CD4-positive, alpha-beta T cell (primary cell): ENCODE results near the gene PCDHB14. TPM values are rescaled to one million over a fixed set of nuclear protein-coding genes. Genes with fewer than 3 reads are reported as not detected.
"Not testable (repeated sequence)": the region's sequence is repeated elsewhere in the genome, so short reads cannot be mapped to it uniquely, and the experiment has no call there.

Experiments used
- ATAC-seq: fragments of 200-7000 bp; cut with Tn5 transposase; one replicate; pipeline ENCODE4 v1.10.0; 2022; ENCODE audit warnings: mild to moderate bottlenecking; ENCODE audit not compliant: poor library complexity
- CTCF ChIA-PET: fragments of 350-600 bp; sonication (Branson Sonifier 250); formaldehyde crosslinking; loops from one replicate; lab custom pipeline; 2021; ENCODE audit warnings: antibody characterized with exemption, inconsistent platforms; lab: Charles Lee
- POLR2A ChIA-PET: fragments of 350-600 bp; sonication (Branson Sonifier 250); formaldehyde crosslinking; loops from one replicate; lab custom pipeline; 2021; ENCODE audit warnings: antibody characterized with exemption, inconsistent platforms; lab: Charles Lee
- DNase-seq, 14 experiments: peaks; one replicate each; pipeline ENCODE4 v3.0.0-alpha.2; 2013 to 2020; ENCODE audit warnings: mixed read lengths in 2 of 14
- H3K27ac ChIP-seq, 2 donors: one replicate each; pipeline versions ENCODE4 v1.5.1 to v1.7.0; 2013; ENCODE audit warnings: low read length in 2 of 2, low read depth in 1 of 2, mild to moderate bottlenecking in 1 of 2
- H3K27me3 ChIP-seq, 2 experiments: 1 replicate in 1 of 2; 2 replicates in 1 of 2; pipeline versions ENCODE4 v1.6.1 to v1.7.0; 2013; ENCODE audit warnings: low read length in 2 of 2, control low read depth in 1 of 2, mild to moderate bottlenecking in 1 of 2, moderate library complexity in 1 of 2; ENCODE audit not compliant: insufficient read depth in 2 of 2, control insufficient read depth in 1 of 2
- H3K36me3 ChIP-seq: one replicate; pipeline ENCODE4 v1.6.1; 2013; ENCODE audit warnings: low read length, control low read depth; ENCODE audit not compliant: insufficient read depth
- H3K4me1 ChIP-seq: one replicate; pipeline ENCODE4 v1.6.1; 2013; ENCODE audit warnings: low read length, control low read depth; ENCODE audit not compliant: insufficient read depth
- H3K4me3 ChIP-seq: one replicate; pipeline ENCODE4 v1.5.1; 2013; ENCODE audit warnings: mild to moderate bottlenecking, low read length, moderate library complexity
- H3K9me3 ChIP-seq, 2 experiments: 1 replicate in 1 of 2; 2 replicates in 1 of 2; pipeline versions ENCODE4 v1.6.1 to v1.7.0; 2013; ENCODE audit warnings: low read length in 2 of 2, mild to moderate bottlenecking in 2 of 2, control low read depth in 1 of 2, moderate library complexity in 1 of 2; ENCODE audit not compliant: control insufficient read depth in 1 of 2, insufficient read depth in 1 of 2
- H3K27ac Mint-ChIP-seq: one replicate; pipeline ENCODE4 v1.8.0; 2020; ENCODE audit warnings: mixed read lengths
- H3K27me3 Mint-ChIP-seq: one replicate; pipeline ENCODE4 v1.8.0; 2021; ENCODE audit warnings: mixed read lengths
- H3K36me3 Mint-ChIP-seq: one replicate; pipeline ENCODE4 v1.8.0; 2021; ENCODE audit warnings: low read depth, mixed read lengths
- H3K4me1 Mint-ChIP-seq: one replicate; pipeline ENCODE4 v1.8.0; 2021; ENCODE audit warnings: low read depth, mixed read lengths
- H3K4me3 Mint-ChIP-seq: one replicate; pipeline ENCODE4 v1.8.0; 2020; ENCODE audit warnings: mild to moderate bottlenecking, mixed read lengths
- H3K9me3 Mint-ChIP-seq: one replicate; pipeline ENCODE4 v1.8.0; 2020; ENCODE audit warnings: mixed read lengths
- CTCF ChIP-seq: fragments of 200-600 bp; IDR thresholded peaks from one replicate; pipeline ENCODE4 v1.8.0; 2022; ENCODE audit warnings: antibody characterized with exemption, mild to moderate bottlenecking
- intact Hi-C, 2 experiments: fragments of 100-400 bp; cut with DNase I in 1 of 2; cut with micrococcal nuclease in 1 of 2; formaldehyde crosslinking; loops; one replicate each; pipeline versions ENCODE4 v1.15.1 to v1.9.0; 2023 to 2025; cut with DNase I, micrococcal nuclease
- polyA plus RNA-seq, 2 donors: library from polyadenylated mRNA; unstranded; fragments of 120-200 nt; gene quantifications; one replicate each; pipeline ENCODE4 v1.2.1, GENCODE V29; 2013
- total RNA-seq, 174 experiments: library from RNA in 2 of 174; stranded (reverse) in 2 of 174; gene quantifications; one replicate each; pipeline ENCODE4 v1.2.3 and lab custom pipeline; 2021 to 2026

The PCDHB14 gene
- total RNA-seq (not detected), total RNA-seq (lab: John Stamatoyannopoulos, UW) (0 to 0.25 (median 0) reads per million in 172 experiments)
- 0.04 TPM for polyA plus RNA-seq (2013, experiment 1 of 2)
- 0.22 TPM for polyA plus RNA-seq (2013, experiment 2 of 2)

- Mint-ChIP-seq H3K27ac (no peak within 1 kb of the TSS), H3K4me1 (no peaks in the 10 kb centered on the region), H3K36me3 (peaks cover 8% of the 10 kb centered on the region), H3K9me3 (peaks cover 6% of the 10 kb centered on the region), H3K27me3 (peaks cover 71% of the 10 kb centered on the region), H3K4me3 (peak within 1 kb of the TSS; percentile 27)
- ChIA-PET CTCF (interaction anchor here (1.5 kb wide), 1 partner anchor 97 kb away, joined by 5 read pairs; the partner anchor contains the start of gene TAF7), POLR2A (interaction anchor here (0.7 kb wide), 1 partner anchor 14 kb away, joined by 3 read pairs; no protein-coding TSS in a partner anchor)
- intact Hi-C loops = loop anchor here (5.0 to 10.0 kb wide), 3 partner anchors 142 to 342 kb away; partner anchors contain the start of gene PCDHGA5 (in 1 of the 2)
- peaks cover 5% of the 10 kb centered on the region for H3K4me1 ChIP-seq
- no peak within 1 kb of the TSS for H3K27ac ChIP-seq
- no peak within 1 kb of the TSS for H3K4me3 ChIP-seq
- DNase-seq = peak in 3 of 14 experiments; percentile 5 to 37 (median 31)
- peaks cover 31 to 52% of the 10 kb centered on the region in 2 experiments for H3K27me3 ChIP-seq
- ATAC-seq = no peak
- H3K36me3 ChIP-seq = no peaks in the 10 kb centered on the region
- no peak for TF ChIP-seq CTCF
- H3K9me3 ChIP-seq = peaks cover 23 to 37% of the 10 kb centered on the region in 2 experiments
Measured at GRCh38 chr5:141223112-141223783, at the start of gene PCDHB14. TSS of gene PCDHB14 (plus strand) at chr5:141223343. CDS start at chr5:141223506, 163 bp downstream.

GRCh38 chr5:141174291-141175104 is 48.6 kb upstream of the PCDHB14 start:
- ATAC-seq, CTCF ChIA-PET, intact Hi-C loops, DNase-seq, H3K4me3 Mint-ChIP-seq, H3K4me3 ChIP-seq, H3K4me1 ChIP-seq, H3K4me1 Mint-ChIP-seq, H3K27ac ChIP-seq, H3K36me3 ChIP-seq, H3K9me3 Mint-ChIP-seq, POLR2A ChIA-PET, H3K36me3 Mint-ChIP-seq, H3K27ac Mint-ChIP-seq: not testable (repeated sequence)
- H3K27me3 Mint-ChIP-seq = peaks cover 35% of the 10 kb centered on the region
- H3K9me3 ChIP-seq = peaks cover 5 to 17% of the 10 kb centered on the region in 2 experiments
- H3K27me3 ChIP-seq = peaks cover 18 to 41% of the 10 kb centered on the region in 2 experiments

- DNase-seq = no peak
- intact Hi-C loops = no loop called here
- H3K4me3 Mint-ChIP-seq = no peak overlapping the region
Measured at GRCh38 chr5:141175933-141176332, 47.2 kb upstream of the PCDHB14 start.

GRCh38 chr5:141177577-141178191 is 45.5 kb upstream of the PCDHB14 start, which contains the start of gene PCDHB8:
TSS of gene PCDHB8 (plus strand) at chr5:141177790. CDS start at chr5:141178035, 245 bp downstream.
- CTCF ChIA-PET, H3K27ac Mint-ChIP-seq, H3K4me3 ChIP-seq: not testable (repeated sequence)

More at GRCh38 chr5:141175933-141176332, 47.2 kb upstream of the PCDHB14 start:
- Mint-ChIP-seq H3K27me3 (peaks cover 32% of the 10 kb centered on the region), H3K4me1 (peaks cover 6% of the 10 kb centered on the region), H3K36me3 (no peaks in the 10 kb centered on the region), H3K27ac (no peak overlapping the region), H3K9me3 (peaks cover 9% of the 10 kb centered on the region)
- no peak overlapping the region for H3K4me3 ChIP-seq
- ChIA-PET POLR2A (no interaction called here), CTCF (no interaction called here)
- peaks cover 5 to 24% of the 10 kb centered on the region in 2 experiments for H3K9me3 ChIP-seq
- peaks cover 26 to 45% of the 10 kb centered on the region in 2 experiments for H3K27me3 ChIP-seq
- TF ChIP-seq CTCF = no peak
- H3K36me3 ChIP-seq = no peaks in the 10 kb centered on the region
- no peaks in the 10 kb centered on the region for H3K4me1 ChIP-seq
- no peak overlapping the region for H3K27ac ChIP-seq
- no peak for ATAC-seq

GRCh38 chr5:141179371-141179770 is 43.8 kb upstream of the PCDHB14 start:
- H3K27ac ChIP-seq, H3K27ac Mint-ChIP-seq, H3K4me1 Mint-ChIP-seq, DNase-seq, H3K36me3 Mint-ChIP-seq, H3K4me3 Mint-ChIP-seq, intact Hi-C loops, H3K9me3 Mint-ChIP-seq, H3K4me3 ChIP-seq, H3K36me3 ChIP-seq, CTCF ChIA-PET, POLR2A ChIA-PET, H3K4me1 ChIP-seq, ATAC-seq: not testable (repeated sequence)
- H3K27me3 Mint-ChIP-seq = peaks cover 37% of the 10 kb centered on the region
- peaks cover 30 to 61% of the 10 kb centered on the region in 2 experiments for H3K27me3 ChIP-seq
- peaks cover 22 to 24% of the 10 kb centered on the region in 2 experiments for H3K9me3 ChIP-seq

More at GRCh38 chr5:141177577-141178191, 45.5 kb upstream of the PCDHB14 start, which contains the start of gene PCDHB8:
- H3K36me3 ChIP-seq, H3K4me1 Mint-ChIP-seq, DNase-seq, H3K9me3 Mint-ChIP-seq, POLR2A ChIA-PET, H3K27ac ChIP-seq, ATAC-seq, H3K4me3 Mint-ChIP-seq, intact Hi-C loops, H3K36me3 Mint-ChIP-seq, H3K4me1 ChIP-seq: not testable (repeated sequence)
- peaks cover 33 to 60% of the 10 kb centered on the region in 2 experiments for H3K27me3 ChIP-seq
- H3K27me3 Mint-ChIP-seq = peaks cover 39% of the 10 kb centered on the region
- H3K9me3 ChIP-seq = peaks cover 12 to 24% of the 10 kb centered on the region in 2 experiments
